ENCODE measurements around the gene KCTD3.
A peak's percentile ranks its signal among the peaks of the same experiment; 100 is the strongest.

KCTD3 gene

DNA sequence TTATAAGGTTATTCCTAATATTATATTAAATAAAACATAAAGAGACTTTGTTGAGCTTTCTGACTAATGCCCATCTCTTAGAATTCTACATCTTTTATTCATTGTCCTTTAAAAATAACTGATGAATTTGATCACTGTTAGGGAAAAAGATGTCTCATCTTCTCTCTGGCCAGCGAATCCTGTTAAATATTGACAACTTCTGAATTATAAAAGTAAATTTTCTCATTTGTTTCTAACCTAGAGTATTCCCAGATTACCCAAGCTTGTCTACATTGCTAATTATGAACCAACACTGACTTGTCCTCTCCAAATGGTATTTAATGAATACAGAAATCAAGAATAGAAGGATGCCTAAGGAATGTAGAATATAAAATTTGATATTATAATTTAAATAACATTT lies 24.8 kb upstream of the KCTD3 start:
- no peak for DNase-seq (ENCODE audit: low read depth)
- TF ChIP-seq, protein P1, sequence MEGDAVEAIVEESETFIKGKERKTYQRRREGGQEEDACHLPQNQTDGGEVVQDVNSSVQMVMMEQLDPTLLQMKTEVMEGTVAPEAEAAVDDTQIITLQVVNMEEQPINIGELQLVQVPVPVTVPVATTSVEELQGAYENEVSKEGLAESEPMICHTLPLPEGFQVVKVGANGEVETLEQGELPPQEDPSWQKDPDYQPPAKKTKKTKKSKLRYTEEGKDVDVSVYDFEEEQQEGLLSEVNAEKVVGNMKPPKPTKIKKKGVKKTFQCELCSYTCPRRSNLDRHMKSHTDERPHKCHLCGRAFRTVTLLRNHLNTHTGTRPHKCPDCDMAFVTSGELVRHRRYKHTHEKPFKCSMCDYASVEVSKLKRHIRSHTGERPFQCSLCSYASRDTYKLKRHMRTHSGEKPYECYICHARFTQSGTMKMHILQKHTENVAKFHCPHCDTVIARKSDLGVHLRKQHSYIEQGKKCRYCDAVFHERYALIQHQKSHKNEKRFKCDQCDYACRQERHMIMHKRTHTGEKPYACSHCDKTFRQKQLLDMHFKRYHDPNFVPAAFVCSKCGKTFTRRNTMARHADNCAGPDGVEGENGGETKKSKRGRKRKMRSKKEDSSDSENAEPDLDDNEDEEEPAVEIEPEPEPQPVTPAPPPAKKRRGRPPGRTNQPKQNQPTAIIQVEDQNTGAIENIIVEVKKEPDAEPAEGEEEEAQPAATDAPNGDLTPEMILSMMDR (IDR thresholded peaks at IDR 0.05; ENCODE audit: control insufficient read depth, insufficient read depth, low read depth, low read length, missing control alignments): no peak
- no peak overlapping the region for H3K4me3 ChIP-seq (ENCODE audit: control insufficient read depth, low read depth, low read length)

DNA sequence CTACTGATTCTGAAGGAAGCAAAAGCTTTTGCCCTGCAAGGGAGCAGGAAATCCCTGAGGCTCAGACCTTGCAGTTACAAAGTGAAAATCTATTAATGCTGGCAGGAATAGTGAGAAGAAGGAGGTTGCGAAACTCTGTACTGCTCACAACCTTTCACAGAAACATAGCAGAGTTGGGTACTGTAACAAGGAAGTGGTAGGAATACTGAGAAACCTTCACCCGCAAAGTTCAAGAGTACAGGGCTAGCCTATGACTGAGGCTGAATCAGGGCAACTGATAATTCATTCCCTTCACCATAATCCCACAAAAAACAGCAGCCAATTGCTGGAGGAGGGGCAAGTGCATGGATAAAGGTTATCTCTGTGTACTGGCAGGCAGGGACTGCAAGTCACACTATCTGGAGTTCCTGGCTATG lies 23.9 kb upstream of the KCTD3 start:
- H3K4me3 ChIP-seq (ENCODE audit: control insufficient read depth, low read depth, low read length): no peak overlapping the region
- DNase-seq (ENCODE audit: low read depth): peak; percentile 54
- TF ChIP-seq, protein P1 (IDR thresholded peaks at IDR 0.05; ENCODE audit: control insufficient read depth, insufficient read depth, low read depth, low read length, missing control alignments): no peak

DNA sequence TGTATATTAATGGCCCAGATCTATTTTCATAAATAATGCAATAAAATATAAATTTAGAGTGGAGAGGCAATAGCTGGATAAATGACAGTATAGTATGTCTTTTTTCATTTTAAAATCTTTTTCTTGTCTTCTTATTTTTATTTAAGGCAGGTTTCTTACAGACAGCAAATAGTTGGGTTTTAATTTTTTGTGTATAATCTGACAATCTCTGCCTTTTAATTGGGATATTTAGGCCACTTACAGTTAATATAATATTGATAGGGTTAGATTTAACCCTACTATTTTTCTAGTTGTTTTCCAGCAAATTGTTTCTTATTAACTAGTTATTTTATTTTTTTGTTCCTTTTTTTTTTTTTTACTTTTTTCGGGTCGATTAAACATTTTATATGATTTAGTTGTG lies 23.3 kb upstream of the KCTD3 start:
- TF ChIP-seq, protein P1 (IDR thresholded peaks at IDR 0.05; ENCODE audit: control insufficient read depth, insufficient read depth, low read depth, low read length, missing control alignments): no peak
- no peak overlapping the region for H3K4me3 ChIP-seq (ENCODE audit: control insufficient read depth, low read depth, low read length)
- DNase-seq (ENCODE audit: low read depth): no peak

DNA sequence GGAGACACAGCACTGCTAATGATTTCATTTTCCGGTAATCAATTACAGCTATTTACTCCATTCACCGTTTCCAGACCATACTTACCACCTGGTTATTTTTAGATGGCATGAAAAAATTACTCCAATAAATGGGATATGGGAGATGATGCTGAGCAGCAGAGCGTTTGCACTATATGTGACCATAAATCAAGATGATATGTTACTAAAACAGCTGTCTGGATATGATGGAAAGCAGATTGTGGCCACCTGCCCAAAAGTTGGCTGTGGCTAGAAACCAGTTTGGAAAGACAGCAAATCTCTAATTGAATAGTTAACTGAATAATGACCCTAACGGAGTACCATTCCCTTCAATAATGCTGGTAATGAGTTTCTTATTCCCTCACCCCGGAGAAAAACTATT lies 22.5 kb upstream of the KCTD3 start:
- TF ChIP-seq, protein P1 (IDR thresholded peaks at IDR 0.05; ENCODE audit: control insufficient read depth, insufficient read depth, low read depth, low read length, missing control alignments): no peak
- no peak overlapping the region for H3K4me3 ChIP-seq (ENCODE audit: control insufficient read depth, low read depth, low read length)

DNA sequence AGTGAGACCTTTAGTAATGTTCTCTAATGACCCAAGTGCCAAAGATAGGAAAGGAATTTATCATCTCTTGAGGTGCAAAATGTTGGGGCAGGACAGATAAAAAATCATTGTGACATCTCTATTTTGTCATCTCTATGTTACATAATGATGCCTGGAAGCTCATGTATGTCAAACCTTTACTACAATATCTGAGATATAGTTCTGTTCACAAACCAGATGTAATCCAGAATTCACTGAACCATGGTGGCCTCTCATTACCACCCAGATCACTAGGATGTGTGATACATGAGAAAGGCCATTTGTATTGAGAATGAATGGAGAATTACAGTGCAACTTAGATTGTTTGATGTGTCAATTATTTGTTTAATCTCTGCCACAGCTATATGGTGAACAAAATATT lies 22.0 kb upstream of the KCTD3 start:
- no peak overlapping the region for H3K4me3 ChIP-seq (ENCODE audit: control insufficient read depth, low read depth, low read length)
- no peak for DNase-seq (ENCODE audit: low read depth)
- TF ChIP-seq, protein P1 (IDR thresholded peaks at IDR 0.05; ENCODE audit: control insufficient read depth, insufficient read depth, low read depth, low read length, missing control alignments): no peak

More for the DNA sequence above, 22.5 kb upstream of the KCTD3 start:
- DNase-seq (ENCODE audit: low read depth): no peak

DNA sequence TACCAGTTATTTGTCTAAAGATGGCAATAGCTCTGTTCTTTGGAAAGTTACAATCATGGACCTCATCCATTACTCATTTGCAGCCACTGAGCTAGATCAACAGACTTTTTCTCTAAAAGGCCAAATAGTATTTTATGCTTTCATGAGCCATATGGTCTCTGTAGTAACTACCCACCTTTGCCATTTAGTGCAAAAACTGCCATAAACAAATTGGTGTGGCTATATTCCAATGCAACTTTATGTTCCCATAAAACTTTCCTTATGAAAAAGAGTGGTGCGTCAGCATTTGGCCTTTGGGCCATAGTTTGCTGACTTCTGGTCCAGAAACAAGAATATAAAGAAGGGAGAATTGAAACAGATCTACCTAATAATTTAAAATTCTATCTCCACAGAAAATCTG lies 20.1 kb upstream of the KCTD3 start:
- TF ChIP-seq, protein P1 (IDR thresholded peaks at IDR 0.05; ENCODE audit: control insufficient read depth, insufficient read depth, low read depth, low read length, missing control alignments): no peak
- DNase-seq (ENCODE audit: low read depth): no peak
- no peak overlapping the region for H3K4me3 ChIP-seq (ENCODE audit: control insufficient read depth, low read depth, low read length)

DNA sequence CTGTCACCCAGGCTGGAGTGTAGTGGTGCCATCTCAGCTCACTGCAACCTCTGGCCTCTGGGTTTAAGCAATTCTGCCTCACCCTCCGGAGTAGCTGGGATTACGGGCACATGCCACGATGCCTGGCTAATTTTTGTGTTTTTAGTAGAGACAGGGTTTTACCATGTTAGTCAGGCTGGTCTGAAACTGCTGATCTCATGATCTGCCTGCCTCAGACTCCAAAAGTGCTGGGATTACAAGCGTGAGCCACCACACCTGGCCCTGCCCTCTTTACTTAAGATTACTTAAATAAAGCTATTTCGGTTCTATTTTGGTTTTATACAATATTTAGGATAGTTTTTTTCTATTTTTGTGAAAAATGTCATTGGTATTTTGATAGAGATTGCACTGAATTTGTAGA lies 15.3 kb upstream of the KCTD3 start:
- no peak for DNase-seq (ENCODE audit: low read depth)
- TF ChIP-seq, protein P1 (IDR thresholded peaks at IDR 0.05; ENCODE audit: control insufficient read depth, insufficient read depth, low read depth, low read length, missing control alignments): no peak
- H3K4me3 ChIP-seq (ENCODE audit: control insufficient read depth, low read depth, low read length): no peak overlapping the region
